Fibroblast of skin of right biceps (primary cell): ENCODE data around the gene RAB11FIP3.
A peak's percentile ranks its signal among the peaks of the same experiment; 100 is the strongest.
"Not testable (repeated sequence)": the region's sequence is repeated elsewhere in the genome, so short reads cannot be mapped to it uniquely, and the experiment has no call there.

Experiments
- DNase-seq: peaks from one replicate; pipeline ENCODE4 v3.0.0-alpha.2; 2013

The RAB11FIP3 gene

GRCh38 chr16:425082-425718, at the start of gene RAB11FIP3:
Gene RAB11FIP3, plus strand, starts transcription at chr16:425649. Its CDS starts 358 bp downstream, at chr16:426007.
- DNase-seq: peak; percentile 84

- no peak for DNase-seq
Measured at GRCh38 chr16:375927-376816, 49.3 kb upstream of the RAB11FIP3 start.

GRCh38 chr16:376817-377418, 48.5 kb upstream of the RAB11FIP3 start:
- DNase-seq: no peak

GRCh38 chr16:377419-377951, 48.0 kb upstream of the RAB11FIP3 start:
- DNase-seq: no peak

GRCh38 chr16:378113-378820, 47.2 kb upstream of the RAB11FIP3 start:
- DNase-seq: not testable (repeated sequence)

GRCh38 chr16:378821-379182, 46.6 kb upstream of the RAB11FIP3 start:
- DNase-seq: no peak

GRCh38 chr16:379183-379960, 46.1 kb upstream of the RAB11FIP3 start:
- DNase-seq: no peak

GRCh38 chr16:379961-380761, 45.3 kb upstream of the RAB11FIP3 start:
- no peak for DNase-seq

- no peak for DNase-seq
Measured at GRCh38 chr16:380762-381011, 44.8 kb upstream of the RAB11FIP3 start.

- DNase-seq: no peak
Measured at GRCh38 chr16:381012-381788, 44.2 kb upstream of the RAB11FIP3 start.

- peak; percentile 68 for DNase-seq
Measured at GRCh38 chr16:381789-382717, 43.4 kb upstream of the RAB11FIP3 start, which contains the start of gene PGAP6. Gene PGAP6, minus strand, starts transcription at chr16:381978. Its CDS starts 157 bp downstream, at chr16:381821.

- no peak for DNase-seq
Measured at GRCh38 chr16:383326-384051, 42.0 kb upstream of the RAB11FIP3 start.

GRCh38 chr16:386641-387156, 38.8 kb upstream of the RAB11FIP3 start:
- no peak for DNase-seq

GRCh38 chr16:387761-388666, 37.4 kb upstream of the RAB11FIP3 start:
- DNase-seq: not testable (repeated sequence)

- DNase-seq: no peak
Measured at GRCh38 chr16:389352-389751, 36.1 kb upstream of the RAB11FIP3 start.

- DNase-seq: peak; percentile 84
Measured at GRCh38 chr16:391885-392335, 33.5 kb upstream of the RAB11FIP3 start.

GRCh38 chr16:392450-393030, 32.9 kb upstream of the RAB11FIP3 start:
- no peak for DNase-seq
